GM18909 (cell line): ENCODE data around the gene MB.

Experiments
- ATAC-seq: cut with Tn5 transposase; IDR thresholded peaks from one replicate; pipeline ENCODE4 v1.9.1; 2021; ENCODE audit warnings: mild to moderate bottlenecking; ENCODE audit not compliant: unreplicated experiment, poor library complexity

MB gene

GRCh38 chr22:35580351-35581022 lies 36.6 kb downstream of the MB start:
- no peak for ATAC-seq

GRCh38 chr22:35578836-35579575 lies 38.1 kb downstream of the MB start:
- no peak for ATAC-seq

- no peak for ATAC-seq
Observed at GRCh38 chr22:35577799-35578659, 39.1 kb downstream of the MB start.

GRCh38 chr22:35576671-35577070 lies 40.5 kb downstream of the MB start:
- no peak for ATAC-seq

- ATAC-seq, result no peak
Observed at GRCh38 chr22:35575116-35575748, 41.9 kb downstream of the MB start.

GRCh38 chr22:35572556-35572955 lies 44.6 kb downstream of the MB start:
- no peak for ATAC-seq

- no peak for ATAC-seq
Observed at GRCh38 chr22:35570686-35571194, 46.4 kb downstream of the MB start.

- no peak for ATAC-seq
Observed at GRCh38 chr22:35569916-35570315, 47.2 kb downstream of the MB start.

- ATAC-seq, result no peak
Observed at GRCh38 chr22:35568751-35569739, 48.1 kb downstream of the MB start.

GRCh38 chr22:35567351-35568141 lies 49.6 kb downstream of the MB start:
- ATAC-seq, result no peak

- ATAC-seq, result no peak
Observed at GRCh38 chr22:35564975-35565867, 51.9 kb downstream of the MB start.

- ATAC-seq, result no peak
Observed at GRCh38 chr22:35563211-35563610, 53.9 kb downstream of the MB start.

- no peak for ATAC-seq
Observed at GRCh38 chr22:35561796-35562526, 55.2 kb downstream of the MB start.

GRCh38 chr22:35560824-35561223 lies 56.3 kb downstream of the MB start:
- ATAC-seq, result no peak

- ATAC-seq, result no peak
Observed at GRCh38 chr22:35560366-35560765, 56.8 kb downstream of the MB start.

- ATAC-seq, result no peak
Observed at GRCh38 chr22:35559354-35560005, 57.6 kb downstream of the MB start.
